Upper lobe of left lung (tissue), 6 donors: ENCODE measurements around the gene EXOC7. TPM values are rescaled to one million over a fixed set of nuclear protein-coding genes. Genes with fewer than 3 reads are reported as not detected.

ENCODE experiments used
- ATAC-seq, 2 donors: fragments of 200-7000 bp; cut with Tn5 transposase; one replicate each; pipeline ENCODE4 v1.9.1; 2022; ENCODE audit warnings: mild to moderate bottlenecking in 2 of 2, moderate library complexity in 2 of 2; ENCODE audit not compliant: low FRiP score in 2 of 2
- DNase-seq, 2 donors: peaks; one replicate each; pipeline ENCODE4 v3.0.0-alpha.2; 2019 to 2020
- H3K27ac ChIP-seq, 4 donors: fragments of 200-600 bp; sonication (generic); one replicate each; pipeline ENCODE4 v1.5.1; 2016 to 2019
- H3K27me3 ChIP-seq, 4 donors: fragments of 200-600 bp; sonication (generic); one replicate each; pipeline ENCODE4 v1.5.1; 2017 to 2019
- H3K36me3 ChIP-seq, 4 donors: fragments of 200-600 bp; sonication (generic); one replicate each; pipeline ENCODE4 v1.5.1; 2016 to 2019
- H3K4me1 ChIP-seq, 4 donors: fragments of 200-600 bp; sonication (generic); one replicate each; pipeline ENCODE4 v1.5.1; 2018 to 2019
- H3K4me3 ChIP-seq, 4 donors: fragments of 200-600 bp; sonication (generic); one replicate each; pipeline ENCODE4 v1.5.1; 2017 to 2019; ENCODE audit warnings: mild to moderate bottlenecking in 2 of 4, moderate library complexity in 1 of 4
- H3K9me3 ChIP-seq, 4 donors: fragments of 200-600 bp; sonication (generic); one replicate each; pipeline ENCODE4 v1.5.1; 2018 to 2019
- EP300 ChIP-seq, 4 donors: sonication (generic); formaldehyde crosslinking; IDR thresholded peaks; one replicate each; pipeline ENCODE4 v1.5.1; 2017; ENCODE audit warnings: antibody characterized with exemption in 4 of 4, control low read depth in 2 of 4
- POLR2A ChIP-seq, 4 donors: fragments of 450-650 bp; IDR thresholded peaks; one replicate each; pipeline ENCODE4 v1.5.1; 2016 to 2017; ENCODE audit warnings: antibody characterized with exemption in 4 of 4, mild to moderate bottlenecking in 2 of 4
- POLR2AphosphoS5 ChIP-seq, 2 donors: sonication (generic); formaldehyde crosslinking; IDR thresholded peaks; one replicate each; pipeline ENCODE4 v1.5.1; 2017; ENCODE audit warnings: antibody characterized with exemption in 2 of 2
- WGBS, 2 donors: methylation state at CpG; one replicate each; pipeline ENCODE4 v1.1.5; 2017 to 2018; 5-methylcytosine and 5-hydroxymethylcytosine counted together
- total RNA-seq, 6 donors: library from RNA; depleted of rRNA in 4 of 6; stranded (reverse); fragments of >200 nt in 4 of 6; gene quantifications; one replicate each; pipeline versions ENCODE4 v1.1.0 to v1.2.1, GENCODE V29; 2016 to 2021
- TF ChIP-seq, protein P1 (sequence below), 6 experiments: fragments of 450-650 bp in 4 of 6; fragments of 200-600 bp in 2 of 6; sonication (generic) in 2 of 6; IDR thresholded peaks; one replicate each; pipeline ENCODE4 v1.5.1; 2016 to 2019; ENCODE audit warnings: antibody characterized with exemption in 6 of 6
- donor health status: DM: no; HTN: no; CAD: no; lungs with moderate emphysema.
- donor health status: DM: no; HTN: yes; CAD: no; lungs with severe emphysema.

The EXOC7 gene
- total RNA-seq, 6 donors from 2014 or later = 69.4 to 233 (median 103) TPM

DNA sequence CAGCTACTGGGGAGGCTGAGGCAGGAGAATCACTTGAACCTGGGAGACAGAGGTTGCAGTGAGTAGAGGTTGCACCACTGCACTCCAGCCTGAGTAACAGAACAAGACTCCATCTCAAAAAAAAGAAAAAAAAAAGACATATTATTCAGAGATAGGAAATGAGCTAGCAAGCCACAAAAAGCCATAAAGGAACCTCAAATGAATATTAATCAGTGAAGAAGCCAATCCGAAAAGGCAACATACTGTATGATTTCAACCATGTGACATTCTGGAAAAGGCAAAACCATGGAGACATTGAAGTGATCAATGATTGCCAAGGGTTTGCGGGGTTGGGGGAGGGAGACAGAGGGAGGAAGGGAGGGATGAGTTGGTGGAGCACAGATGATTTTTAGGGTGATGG, 8.4 kb upstream of the EXOC7 start:
- ATAC-seq (no peak), DNase-seq (no peak)
- TF ChIP-seq POLR2AphosphoS5 (IDR thresholded peaks at IDR 0.05) = no peak
- TF ChIP-seq, protein P1, sequence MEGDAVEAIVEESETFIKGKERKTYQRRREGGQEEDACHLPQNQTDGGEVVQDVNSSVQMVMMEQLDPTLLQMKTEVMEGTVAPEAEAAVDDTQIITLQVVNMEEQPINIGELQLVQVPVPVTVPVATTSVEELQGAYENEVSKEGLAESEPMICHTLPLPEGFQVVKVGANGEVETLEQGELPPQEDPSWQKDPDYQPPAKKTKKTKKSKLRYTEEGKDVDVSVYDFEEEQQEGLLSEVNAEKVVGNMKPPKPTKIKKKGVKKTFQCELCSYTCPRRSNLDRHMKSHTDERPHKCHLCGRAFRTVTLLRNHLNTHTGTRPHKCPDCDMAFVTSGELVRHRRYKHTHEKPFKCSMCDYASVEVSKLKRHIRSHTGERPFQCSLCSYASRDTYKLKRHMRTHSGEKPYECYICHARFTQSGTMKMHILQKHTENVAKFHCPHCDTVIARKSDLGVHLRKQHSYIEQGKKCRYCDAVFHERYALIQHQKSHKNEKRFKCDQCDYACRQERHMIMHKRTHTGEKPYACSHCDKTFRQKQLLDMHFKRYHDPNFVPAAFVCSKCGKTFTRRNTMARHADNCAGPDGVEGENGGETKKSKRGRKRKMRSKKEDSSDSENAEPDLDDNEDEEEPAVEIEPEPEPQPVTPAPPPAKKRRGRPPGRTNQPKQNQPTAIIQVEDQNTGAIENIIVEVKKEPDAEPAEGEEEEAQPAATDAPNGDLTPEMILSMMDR (IDR thresholded peaks at IDR 0.05) = no peak
- TF ChIP-seq EP300 (IDR thresholded peaks at IDR 0.05) = no peak
- no peak for TF ChIP-seq POLR2A (IDR thresholded peaks at IDR 0.05)
- WGBS, 2 donors = 73 to 81% methylated on average over 2 of the region's 2 CpGs
- Histone ChIP-seq H3K27ac (no peak overlapping the region), H3K4me1 (no peaks in the 10 kb centered on the region), H3K27me3 (no peaks in the 10 kb centered on the region), H3K9me3 (no peaks in the 10 kb centered on the region), H3K36me3 (no peaks in the 10 kb centered on the region), H3K4me3 (no peak overlapping the region)

DNA sequence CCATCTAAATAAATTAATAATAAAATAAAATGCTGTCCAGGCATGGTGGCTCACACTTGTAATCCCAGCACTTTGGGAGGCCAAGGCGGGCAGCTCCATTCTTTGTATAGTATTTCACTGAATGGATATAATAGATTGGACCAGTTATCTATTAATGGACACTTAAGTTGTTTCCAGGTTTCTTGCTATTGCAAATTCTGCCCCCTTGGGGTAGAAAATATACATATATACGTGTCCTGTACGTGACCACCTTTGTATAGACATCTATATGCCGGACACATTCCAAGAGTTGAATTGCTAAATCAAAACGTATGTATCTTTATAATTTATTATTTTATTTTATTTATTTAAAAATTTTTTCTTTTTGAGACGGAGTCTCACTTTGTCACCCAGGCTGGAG, 3.9 kb upstream of the EXOC7 start:
- H3K27ac ChIP-seq = no peak overlapping the region
- H3K36me3 ChIP-seq = no peaks in the 10 kb centered on the region
- DNase-seq (no peak), ATAC-seq (no peak)
- H3K9me3 ChIP-seq = no peaks in the 10 kb centered on the region
- TF ChIP-seq EP300 (IDR thresholded peaks at IDR 0.05) (no peak), POLR2A (IDR thresholded peaks at IDR 0.05) (no peak), POLR2AphosphoS5 (IDR thresholded peaks at IDR 0.05) (no peak)
- TF ChIP-seq, protein P1 (IDR thresholded peaks at IDR 0.05) = no peak
- H3K4me1 ChIP-seq = peaks cover 9 to 16% (median 10%) of the 10 kb centered on the region in 4 donors
- 80 to 81% methylated on average over 6 of the region's 6 CpGs for WGBS, 2 donors
- H3K27me3 ChIP-seq = no peaks in the 10 kb centered on the region
- H3K4me3 ChIP-seq = no peak overlapping the region

DNA sequence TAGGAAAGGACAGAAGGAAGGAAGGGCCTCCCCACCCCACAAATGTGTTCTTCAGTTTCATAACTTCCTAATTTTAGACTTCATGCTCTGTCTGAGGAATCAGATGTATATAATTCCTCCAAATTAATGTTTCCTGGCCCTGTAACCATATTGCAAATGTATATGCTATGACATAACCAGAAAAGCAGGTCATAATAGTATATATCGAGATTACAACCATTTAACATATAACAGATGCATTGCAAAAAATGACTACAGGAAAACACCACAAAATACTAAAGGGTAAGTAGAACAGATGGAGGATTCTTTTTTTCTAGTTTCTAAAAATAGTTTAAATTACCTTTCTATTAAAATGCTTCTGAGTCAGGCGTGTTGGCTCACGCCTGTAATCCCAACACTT, 3.1 kb upstream of the EXOC7 start:
- Histone ChIP-seq H3K36me3 (peaks cover 0 to 3% (median under 1%) of the 10 kb centered on the region in 4 donors), H3K9me3 (no peaks in the 10 kb centered on the region), H3K4me1 (peaks cover 16 to 24% (median 18%) of the 10 kb centered on the region in 4 donors), H3K27ac (no peak overlapping the region), H3K4me3 (no peak overlapping the region), H3K27me3 (no peaks in the 10 kb centered on the region)
- DNase-seq (no peak), ATAC-seq (no peak)
- TF ChIP-seq, protein P1 (IDR thresholded peaks at IDR 0.05) = no peak
- TF ChIP-seq POLR2A (IDR thresholded peaks at IDR 0.05) (no peak), EP300 (IDR thresholded peaks at IDR 0.05) (no peak), POLR2AphosphoS5 (IDR thresholded peaks at IDR 0.05) (no peak)
- 81% methylated on average over 3 of the region's 3 CpGs for WGBS, 2 donors

DNA sequence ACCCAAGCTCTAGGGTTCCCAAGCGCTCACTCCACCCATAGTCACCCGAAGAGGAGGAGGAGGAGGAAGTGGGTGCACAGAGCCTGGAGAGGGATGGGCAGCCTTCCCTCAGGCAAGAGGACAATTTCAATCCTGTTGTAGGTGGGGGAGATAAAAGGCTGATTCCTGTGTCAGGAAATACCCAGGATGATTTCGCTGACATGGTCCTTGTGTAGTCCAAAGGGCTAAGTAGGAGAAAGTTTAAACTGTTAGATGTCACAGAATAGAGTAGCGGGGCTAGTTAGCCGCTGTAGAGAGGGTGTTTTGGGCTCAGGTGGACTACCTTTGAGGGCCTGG, 1.3 kb upstream of the EXOC7 start:
- TF ChIP-seq POLR2A (IDR thresholded peaks at IDR 0.05) = no peak
- no peak for TF ChIP-seq EP300 (IDR thresholded peaks at IDR 0.05)
- no peak for TF ChIP-seq POLR2AphosphoS5 (IDR thresholded peaks at IDR 0.05)
- TF ChIP-seq, protein P1 (IDR thresholded peaks at IDR 0.05) = no peak
- Histone ChIP-seq H3K4me3 (no peak overlapping the region), H3K4me1 (peaks cover 16 to 28% (median 21%) of the 10 kb centered on the region in 4 donors), H3K36me3 (peaks cover 3 to 21% (median 13%) of the 10 kb centered on the region in 4 donors), H3K27ac (no peak overlapping the region), H3K9me3 (no peaks in the 10 kb centered on the region), H3K27me3 (no peaks in the 10 kb centered on the region)
- ATAC-seq = no peak
- WGBS, 2 donors = 80 to 96% methylated on average over 4 of the region's 5 CpGs
- no peak for DNase-seq

DNA sequence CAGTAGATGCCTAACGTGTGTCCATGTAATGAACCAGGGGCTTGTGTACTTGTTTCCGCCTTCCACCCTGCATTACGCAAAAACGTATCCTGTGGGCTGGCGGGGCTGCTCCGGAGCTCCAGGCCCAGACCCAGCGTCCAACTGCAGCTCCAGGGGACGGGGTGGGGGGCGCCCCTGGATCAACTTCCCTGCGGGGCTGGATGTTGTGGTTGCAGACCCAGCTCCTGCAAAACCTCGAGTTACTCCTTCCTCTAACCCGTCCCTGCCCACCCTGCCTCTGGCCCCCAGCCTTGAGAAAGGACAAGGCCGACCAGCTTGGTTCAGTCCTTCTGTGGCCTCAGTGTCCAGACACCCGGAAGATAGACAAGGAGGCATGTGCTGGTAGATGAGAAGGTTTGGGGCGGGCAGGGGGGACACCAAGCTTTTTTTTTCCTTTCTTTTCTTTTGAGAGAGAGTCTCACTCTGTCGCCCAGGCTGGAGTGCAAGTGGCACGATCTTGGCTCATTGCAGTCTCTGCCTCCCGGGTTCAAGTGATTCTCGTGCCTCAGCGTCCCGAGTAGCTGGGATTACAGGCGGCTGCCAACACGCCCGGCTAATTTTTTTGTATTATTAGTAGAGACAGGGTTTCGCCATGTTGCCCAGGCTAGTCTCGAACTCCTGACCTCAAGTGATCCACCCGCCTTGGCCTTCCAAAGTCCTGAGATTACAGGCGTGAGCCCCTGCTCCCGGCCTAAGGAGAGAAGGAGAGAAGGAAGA, 731 bp upstream of the EXOC7 start:
- Histone ChIP-seq H3K4me1 (peaks cover 16 to 28% (median 21%) of the 10 kb centered on the region in 4 donors), H3K9me3 (no peaks in the 10 kb centered on the region), H3K27ac (peak overlapping the region; percentile 73 to 91 (median 87)), H3K4me3 (peak overlapping the region; percentile 75 to 93 (median 87)), H3K27me3 (no peaks in the 10 kb centered on the region), H3K36me3 (peaks cover 5 to 27% (median 16%) of the 10 kb centered on the region in 4 donors)
- TF ChIP-seq EP300 (IDR thresholded peaks at IDR 0.05) (no peak), POLR2A (IDR thresholded peaks at IDR 0.05) (no peak), POLR2AphosphoS5 (IDR thresholded peaks at IDR 0.05) (no peak)
- TF ChIP-seq, protein P1 (IDR thresholded peaks at IDR 0.05) = no peak
- 74 to 89% methylated on average over 17 to 29 of the region's 29 CpGs for WGBS, 2 donors
- ATAC-seq (no peak), DNase-seq (no peak)
